B cell (primary cell): ENCODE results near the gene EPHB1.

Experiments
- EZH2 ChIP-seq: IDR thresholded peaks from 2 replicates; pipeline ENCODE4 v1.6.1; 2012; ENCODE audit warnings: borderline replicate concordance, low read depth, mild to moderate bottlenecking, moderate library complexity, low read length; ENCODE audit not compliant: insufficient read depth, poor library complexity, severe bottlenecking
- TF ChIP-seq, protein P1 (sequence below): fragments of 200-600 bp; IDR thresholded peaks from one replicate; pipeline ENCODE4 v1.8.0; 2022; ENCODE audit warnings: antibody characterized with exemption, mild to moderate bottlenecking

GRCh38 chr3:134937256-134938028 lies 142.4 kb downstream of the EPHB1 start:
- TF ChIP-seq, protein P1, sequence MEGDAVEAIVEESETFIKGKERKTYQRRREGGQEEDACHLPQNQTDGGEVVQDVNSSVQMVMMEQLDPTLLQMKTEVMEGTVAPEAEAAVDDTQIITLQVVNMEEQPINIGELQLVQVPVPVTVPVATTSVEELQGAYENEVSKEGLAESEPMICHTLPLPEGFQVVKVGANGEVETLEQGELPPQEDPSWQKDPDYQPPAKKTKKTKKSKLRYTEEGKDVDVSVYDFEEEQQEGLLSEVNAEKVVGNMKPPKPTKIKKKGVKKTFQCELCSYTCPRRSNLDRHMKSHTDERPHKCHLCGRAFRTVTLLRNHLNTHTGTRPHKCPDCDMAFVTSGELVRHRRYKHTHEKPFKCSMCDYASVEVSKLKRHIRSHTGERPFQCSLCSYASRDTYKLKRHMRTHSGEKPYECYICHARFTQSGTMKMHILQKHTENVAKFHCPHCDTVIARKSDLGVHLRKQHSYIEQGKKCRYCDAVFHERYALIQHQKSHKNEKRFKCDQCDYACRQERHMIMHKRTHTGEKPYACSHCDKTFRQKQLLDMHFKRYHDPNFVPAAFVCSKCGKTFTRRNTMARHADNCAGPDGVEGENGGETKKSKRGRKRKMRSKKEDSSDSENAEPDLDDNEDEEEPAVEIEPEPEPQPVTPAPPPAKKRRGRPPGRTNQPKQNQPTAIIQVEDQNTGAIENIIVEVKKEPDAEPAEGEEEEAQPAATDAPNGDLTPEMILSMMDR: no peak
- no peak for TF ChIP-seq EZH2
